CD4-positive, alpha-beta T cell treated with Interferon gamma for 1 hour (primary cell): Measurements from ENCODE around the gene CD200.

ENCODE experiments used
- DNase-seq: peaks from one replicate; pipeline ENCODE4 v3.0.0-alpha.2; 2020

CD200 gene

DNA sequence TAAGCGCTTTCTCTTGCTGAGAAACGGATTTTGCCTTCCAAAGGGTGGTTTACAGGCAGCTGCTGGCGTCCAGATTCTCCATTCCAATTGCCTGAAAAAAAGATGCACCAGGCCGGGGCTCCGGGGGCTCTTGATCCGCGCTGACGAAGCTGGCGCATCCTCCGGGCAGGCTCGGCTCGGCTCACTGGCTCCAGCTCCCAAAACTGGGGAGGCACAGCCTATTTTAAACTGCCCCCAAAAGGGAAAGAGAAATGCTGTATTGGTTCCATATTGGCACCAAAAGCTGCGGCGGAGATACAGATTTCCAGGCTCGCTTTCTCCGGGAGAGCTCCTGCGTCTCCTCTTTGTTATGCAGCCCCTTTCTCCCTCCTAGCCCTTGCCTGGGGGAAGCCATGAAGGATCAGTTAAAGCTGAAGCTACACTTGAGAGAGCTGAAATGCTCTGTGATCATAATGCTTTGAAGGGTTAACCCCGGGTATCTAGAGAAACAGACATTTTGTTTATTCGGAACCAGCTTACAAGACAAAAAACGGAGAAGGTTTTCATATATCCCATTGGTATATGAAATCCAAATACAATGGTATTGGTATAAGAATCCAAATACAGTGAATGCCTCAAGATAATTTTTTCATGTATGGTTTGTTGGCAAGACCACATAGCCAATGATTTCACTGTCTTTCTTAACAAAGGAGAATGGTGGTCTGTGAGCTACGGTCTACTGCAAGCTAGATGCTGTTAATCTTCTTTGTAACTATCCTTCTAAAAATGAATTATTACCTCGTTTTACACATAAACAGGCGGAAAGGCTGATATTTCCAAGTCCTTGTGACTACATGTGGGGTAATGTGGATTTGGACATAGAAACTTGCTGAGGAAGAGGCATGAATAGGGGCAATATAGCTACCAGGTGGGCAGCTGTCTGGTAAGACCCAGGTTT is 693 bp downstream of the CD200 start:
- DNase-seq: no peak

DNA sequence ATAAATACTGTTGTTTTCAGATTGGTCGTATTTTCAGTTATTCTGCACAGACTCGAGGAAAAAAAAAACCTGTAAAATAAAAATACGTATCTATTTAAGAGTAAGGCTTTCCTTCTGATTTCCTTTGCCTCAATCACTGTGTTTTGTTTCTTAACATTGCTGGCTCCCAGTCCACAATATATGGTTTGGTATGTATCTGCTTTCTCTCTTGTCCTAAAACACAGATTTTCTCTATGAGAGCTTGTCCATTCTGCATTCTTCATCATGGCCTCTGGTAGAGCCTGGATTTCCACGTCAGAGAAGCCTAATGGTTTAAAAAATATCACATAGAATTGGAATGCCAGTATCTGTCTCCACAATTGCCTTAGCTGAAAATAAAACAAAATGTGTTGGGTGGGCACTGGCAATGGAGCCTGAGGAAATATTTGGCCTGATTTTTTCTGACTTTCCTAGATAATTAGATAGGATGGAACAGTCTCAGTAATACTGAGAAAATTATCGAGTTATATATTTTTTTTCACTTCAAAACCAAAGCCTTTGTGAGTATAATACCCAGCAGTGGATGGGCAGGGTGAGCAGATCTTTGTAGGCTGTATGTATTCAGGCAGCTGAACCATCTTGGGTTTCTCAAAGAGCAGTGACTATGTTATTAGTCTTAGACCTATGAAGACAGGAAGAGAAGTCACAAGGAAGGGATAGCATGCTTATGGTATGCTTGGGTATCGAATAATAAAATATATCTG is 1.9 kb downstream of the CD200 start:
- no peak for DNase-seq

DNA sequence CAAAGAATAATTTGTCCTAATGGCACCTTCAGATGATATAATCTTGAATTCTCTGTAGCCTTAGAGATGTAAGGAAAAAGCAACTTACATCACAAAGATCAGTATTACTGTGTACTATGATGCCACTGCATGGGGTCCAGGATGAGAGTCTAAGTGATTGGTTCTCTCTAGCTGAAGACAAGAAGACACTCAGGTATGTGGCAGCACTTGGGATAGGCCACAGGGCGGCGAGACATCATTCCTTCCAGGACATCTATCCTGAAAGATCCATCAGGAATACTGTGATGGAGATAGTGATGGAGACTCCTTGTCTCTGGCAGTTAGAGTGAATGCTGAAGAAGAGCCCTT is 2.5 kb downstream of the CD200 start:
- no peak for DNase-seq

DNA sequence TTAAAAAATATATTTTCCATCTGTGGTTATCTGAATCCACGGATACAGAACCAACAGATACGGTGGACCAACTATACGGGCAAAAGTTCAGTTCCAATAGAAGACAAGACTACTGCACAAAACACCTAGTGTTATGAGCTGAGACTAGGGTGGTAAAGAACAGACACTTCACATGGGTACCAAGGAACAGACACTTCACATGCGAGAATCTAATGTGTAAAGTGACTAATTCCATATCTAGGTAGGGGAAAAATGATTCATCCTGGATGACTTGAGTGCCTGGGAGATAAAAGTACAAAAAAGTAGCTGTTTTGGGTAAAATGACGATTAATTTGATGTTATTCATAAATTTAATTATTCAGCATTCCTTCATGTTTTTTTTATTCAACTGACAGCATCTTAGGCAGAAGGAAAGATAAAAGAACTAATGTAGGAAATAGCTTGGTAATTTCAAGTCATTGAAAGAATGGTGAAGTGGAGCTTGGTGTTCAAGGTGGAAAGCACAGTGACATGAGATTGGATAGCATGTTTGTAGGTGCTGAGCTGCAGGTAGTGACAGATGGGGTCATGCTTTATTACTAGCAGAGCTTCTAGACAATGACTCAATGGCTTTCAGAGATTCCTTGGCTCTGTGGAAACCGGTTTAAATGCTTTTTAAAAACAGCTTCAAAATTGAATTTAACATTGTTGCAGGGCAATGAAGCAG is 5.2 kb downstream of the CD200 start:
- no peak for DNase-seq

DNA sequence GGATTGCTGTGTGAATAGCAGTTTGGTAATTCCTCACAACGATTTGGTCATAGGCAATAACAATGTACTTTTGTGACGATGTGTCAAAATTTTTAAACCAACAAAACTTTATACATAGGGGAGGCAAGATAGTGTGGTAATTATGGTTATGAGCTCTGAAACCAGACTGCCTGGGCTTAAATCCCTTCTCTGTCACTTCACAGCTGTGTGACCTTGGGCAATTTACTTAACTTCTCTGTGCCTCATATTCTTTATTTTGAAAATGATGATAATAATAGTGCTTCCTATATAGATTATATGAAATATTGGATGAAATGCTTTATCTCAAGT is 5.7 kb downstream of the CD200 start:
- DNase-seq: no peak

DNA sequence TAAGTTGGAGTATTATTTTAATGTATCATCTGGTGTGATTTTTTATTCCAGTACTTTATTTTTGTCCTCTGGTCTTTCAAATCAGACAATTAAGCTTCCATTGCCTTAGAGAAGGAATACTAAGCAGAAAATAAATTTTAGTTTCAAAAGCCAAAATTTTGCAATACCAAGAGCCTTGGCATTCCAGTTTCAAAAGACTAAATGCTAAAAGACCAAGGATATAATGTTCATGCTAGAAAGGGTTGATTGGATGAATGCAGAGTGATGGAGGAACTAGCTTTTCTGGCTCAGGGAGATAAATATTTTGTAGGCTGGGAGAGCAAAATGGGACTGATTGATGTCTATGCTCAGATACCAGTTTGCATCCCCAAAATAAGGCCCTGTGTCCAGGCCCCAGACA is 6.2 kb downstream of the CD200 start:
- no peak for DNase-seq

DNA sequence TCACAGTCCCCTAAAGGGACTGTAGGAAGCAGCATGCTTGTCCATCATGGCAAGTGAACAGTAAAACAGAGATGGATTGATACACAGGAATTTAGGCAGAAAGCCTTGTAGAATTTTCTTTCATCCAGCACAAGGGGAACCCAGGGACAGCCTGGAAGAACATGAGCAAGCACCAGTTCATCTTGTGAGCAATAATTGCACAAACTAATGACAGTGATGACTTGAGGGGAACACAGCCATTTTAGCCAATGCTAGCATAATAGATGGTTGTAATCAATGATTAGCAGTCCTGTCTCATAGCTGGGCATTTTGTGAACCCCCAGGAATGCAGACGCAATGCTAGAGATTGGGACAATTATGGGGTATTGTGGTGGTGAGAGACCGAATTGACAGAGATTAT is 6.7 kb downstream of the CD200 start:
- no peak for DNase-seq

DNA sequence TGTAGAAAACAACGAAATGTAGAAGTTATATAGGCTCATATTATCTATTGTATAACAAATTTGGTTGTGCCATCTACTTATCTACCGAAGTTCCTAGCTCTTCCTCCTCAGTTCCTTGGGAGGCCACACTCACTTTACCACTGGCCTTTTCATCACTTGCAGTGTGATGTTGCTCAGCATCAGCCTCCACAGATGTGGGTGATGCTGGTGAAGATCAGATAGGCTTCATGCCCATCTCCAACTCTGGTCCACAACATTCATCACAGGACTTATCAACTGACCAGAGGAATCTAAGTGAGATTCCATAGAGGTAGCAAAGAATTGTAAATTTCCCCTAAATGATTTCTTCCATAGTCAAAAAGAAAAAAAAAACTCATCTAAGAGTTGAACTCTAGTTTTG is 8.4 kb downstream of the CD200 start:
- DNase-seq: no peak

DNA sequence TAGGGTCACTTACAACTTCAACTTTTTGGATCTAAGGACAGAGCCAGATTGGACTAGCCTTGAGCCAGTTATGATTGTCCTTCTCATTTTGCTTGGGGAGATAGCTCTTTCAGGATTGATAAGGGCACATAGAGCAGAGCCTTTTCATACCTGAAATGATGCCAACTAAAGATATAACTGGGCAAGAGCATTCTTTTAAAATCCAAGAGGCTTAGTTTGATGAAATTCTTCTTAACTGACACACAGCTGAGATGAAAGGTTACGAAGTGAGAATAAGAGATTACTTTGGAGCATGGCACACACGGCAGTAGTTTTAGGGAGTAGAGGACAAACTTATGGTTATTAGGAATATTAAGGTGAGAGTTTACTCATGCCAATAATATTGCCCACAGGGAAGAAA is 12.7 kb downstream of the CD200 start:
- DNase-seq: no peak

DNA sequence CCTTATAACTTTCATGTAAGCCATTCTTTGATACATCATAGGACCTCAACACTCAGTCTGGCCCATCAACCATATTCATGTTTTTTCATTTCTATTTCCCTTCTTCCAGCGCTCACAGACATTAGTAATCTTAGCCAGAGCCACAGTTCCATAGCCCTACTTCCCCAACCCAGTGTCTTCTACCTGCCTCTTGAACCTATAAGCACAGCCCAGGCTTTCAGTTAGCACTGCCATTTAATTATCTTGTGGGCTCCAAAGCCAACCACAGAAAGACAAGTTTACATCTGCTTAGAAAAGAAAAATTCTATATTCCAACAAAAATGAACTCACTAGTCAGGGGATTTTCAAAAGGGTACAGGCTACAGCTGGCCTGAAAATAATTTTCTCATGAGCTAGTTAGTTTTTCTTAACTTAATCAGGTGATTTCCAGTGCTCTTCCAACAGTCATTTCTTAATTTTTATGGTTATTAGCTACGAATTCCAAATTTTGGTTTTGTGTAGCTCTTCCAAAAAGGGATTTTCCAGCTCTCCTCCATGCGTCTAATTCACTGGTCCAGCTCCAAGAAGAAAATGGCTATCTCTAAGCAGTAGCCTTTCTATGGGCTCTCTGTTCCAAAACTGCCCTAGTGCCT is 13.7 kb downstream of the CD200 start:
- DNase-seq: no peak

DNA sequence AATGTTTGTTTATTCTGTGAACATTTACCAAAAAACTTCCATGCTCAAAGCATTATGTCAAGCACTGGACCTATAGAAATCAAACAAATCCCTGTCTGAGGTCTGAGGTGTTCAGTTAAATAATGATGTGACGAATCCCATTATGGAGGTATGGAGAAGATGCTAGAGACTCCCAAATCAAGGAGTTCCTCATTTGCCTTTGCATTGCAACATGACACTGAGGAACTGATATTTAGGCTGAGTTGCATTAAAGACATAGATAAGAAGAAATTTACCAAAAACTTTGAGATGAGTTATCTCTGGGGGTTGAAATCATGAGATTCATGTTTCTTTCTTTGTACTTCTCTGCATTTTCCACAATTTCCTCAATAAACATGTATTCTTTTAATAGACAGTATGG is 16.0 kb downstream of the CD200 start:
- no peak for DNase-seq

DNA sequence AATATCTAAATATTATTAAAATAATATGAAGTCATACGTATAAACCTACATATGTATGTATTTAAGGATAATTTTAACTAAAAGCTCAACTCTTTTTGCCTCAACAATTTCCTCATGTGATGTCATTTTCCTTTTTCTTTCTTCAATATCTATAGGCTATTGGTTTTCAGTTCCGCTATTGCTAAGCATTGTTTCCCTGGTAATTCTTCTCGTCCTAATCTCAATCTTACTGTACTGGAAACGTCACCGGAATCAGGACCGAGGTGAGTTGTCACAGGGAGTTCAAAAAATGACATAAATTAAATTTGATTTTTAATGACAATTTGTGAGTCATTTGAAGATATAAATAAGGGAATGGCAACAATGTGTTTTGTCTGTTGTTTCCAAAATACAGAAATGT is 16.6 kb downstream of the CD200 start:
- DNase-seq: no peak

DNA sequence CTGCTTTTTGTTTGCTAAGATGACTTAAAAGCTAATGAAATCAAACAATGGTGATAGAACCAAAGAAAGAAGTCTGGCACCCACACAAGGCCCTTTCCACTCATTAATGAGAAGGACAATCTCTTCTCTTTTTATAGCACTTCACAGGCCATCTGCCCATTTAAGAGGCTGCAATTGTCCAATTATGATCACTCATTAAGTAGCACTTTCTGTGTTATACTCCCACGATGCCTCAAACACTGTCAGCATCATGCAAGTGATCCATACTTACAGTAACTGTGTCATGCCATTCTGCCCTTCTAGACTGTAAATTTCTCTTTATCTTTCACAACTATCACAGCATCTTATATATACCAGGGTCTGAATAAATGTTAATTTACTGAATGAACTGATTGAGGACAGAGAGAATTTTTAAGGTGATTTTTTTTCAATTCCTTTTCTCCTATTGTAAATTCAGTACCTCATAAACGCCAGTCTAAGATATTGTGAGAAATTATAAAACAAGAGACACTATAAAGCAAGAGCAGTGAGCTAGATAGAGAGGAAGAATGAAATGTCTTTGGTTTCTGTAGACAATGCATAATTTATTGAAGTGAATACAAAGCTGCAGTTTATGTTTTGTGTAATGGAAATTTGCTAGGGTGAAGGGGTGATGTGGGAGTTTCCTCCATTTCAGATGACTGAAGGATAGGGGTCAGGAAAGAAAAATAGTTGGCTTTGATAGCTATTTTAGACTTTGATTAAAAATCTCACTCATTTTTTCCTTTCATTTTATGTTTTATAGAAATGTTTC is 17.3 kb downstream of the CD200 start:
- DNase-seq: no peak

DNA sequence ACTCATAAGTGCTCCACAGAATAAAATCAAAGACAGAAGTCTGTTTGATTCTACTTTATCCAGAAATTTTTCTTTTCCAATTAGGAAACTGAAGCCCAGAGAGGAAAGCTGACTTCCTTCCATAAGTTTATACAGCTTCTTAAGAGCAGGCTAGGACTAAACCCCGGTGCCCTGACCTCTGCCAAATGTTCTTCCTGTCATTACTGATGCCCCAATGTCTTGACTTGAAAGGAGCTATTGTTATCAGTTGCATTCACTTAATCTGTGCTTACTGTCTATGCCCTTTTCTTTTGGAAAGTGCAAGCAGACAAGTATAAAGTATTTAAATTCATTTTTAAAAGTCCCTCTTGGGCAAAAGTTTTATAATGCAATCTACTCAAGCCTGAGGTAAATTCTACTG is 18.1 kb downstream of the CD200 start:
- DNase-seq: no peak

DNA sequence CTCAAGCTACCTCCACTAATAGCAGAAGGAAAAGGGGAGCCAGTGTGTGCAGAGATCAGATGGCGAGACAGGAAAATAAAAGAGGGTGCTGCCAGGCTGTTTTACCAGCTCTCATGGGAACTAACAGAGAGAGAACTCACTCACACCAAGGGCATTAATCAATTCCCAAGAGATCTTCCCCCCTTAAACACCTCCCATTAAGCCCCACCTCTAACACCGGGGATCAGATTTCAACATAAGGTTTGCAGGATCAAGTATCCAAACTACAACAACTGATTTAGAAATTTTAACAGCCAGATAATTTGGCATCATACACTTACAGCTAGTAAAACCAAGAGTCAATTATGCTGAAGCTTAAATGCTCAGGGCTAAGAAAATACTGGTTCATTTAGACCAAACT is 18.9 kb downstream of the CD200 start:
- no peak for DNase-seq

DNA sequence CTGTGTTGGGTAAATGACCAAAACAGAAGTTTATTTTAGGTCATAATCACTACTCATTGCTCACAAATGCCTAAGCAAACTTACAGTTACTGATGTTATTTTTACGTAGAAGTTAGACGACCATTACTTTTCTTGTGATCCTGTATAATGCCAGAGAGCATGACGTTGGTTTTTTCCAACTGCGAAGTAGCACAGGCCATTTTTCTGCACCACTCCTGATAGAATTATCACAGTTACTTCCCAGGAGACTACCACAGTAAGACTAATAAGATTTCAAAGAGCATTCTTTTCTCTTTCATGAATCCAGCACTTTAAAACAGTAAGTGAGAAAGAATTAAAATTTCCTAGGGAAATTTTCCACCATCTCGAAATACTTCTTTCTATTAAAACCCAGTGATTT is 19.8 kb downstream of the CD200 start:
- DNase-seq: no peak

DNA sequence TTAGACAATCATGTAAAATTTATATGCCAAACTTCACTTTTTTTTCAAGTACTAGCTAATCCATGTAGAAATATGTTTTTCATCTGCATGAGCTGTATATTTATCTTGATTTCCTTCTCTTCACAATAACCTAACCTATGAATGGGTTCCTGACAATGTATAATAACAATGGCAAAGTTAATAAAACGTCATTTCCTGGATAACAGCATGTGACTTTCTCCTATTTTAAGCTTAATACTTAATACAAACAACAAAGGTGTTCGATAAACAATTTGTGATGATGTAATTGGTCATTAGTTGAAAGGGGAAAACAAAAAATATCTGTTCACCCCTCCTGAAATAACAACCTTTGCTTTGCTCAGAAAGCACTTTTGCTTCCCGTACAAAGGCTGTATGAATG is 20.4 kb downstream of the CD200 start:
- no peak for DNase-seq

DNA sequence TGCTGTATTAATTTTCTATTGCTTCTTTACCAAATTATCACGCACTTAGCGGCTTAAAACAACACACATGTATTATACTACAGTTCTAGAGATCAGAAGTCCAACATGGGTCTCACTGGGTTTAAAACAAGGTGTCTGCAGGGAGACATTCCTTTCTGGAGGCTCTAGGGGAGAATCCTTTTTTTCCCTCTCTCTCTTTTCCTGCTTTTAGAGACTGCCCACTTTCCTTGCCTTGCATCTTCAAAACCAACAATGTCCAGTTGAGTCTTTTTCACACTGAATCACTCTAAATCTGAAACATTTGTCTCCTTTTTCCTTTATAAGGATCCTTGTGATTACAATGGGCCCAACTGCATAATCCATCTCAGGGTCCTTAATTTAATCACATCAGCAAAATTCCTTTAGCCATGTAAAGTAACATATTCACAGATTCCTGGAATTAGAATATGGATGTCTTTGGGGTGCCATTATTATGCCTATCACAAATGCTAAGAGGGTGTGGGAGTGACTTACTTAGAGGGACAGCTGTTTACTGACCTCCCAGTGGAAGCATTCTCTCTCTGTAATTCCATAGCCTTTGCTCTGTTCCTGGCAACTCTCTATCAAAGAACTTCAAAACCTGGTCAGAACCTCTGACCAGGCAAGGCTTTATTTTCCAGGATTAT is 21.8 kb downstream of the CD200 start:
- no peak for DNase-seq

DNA sequence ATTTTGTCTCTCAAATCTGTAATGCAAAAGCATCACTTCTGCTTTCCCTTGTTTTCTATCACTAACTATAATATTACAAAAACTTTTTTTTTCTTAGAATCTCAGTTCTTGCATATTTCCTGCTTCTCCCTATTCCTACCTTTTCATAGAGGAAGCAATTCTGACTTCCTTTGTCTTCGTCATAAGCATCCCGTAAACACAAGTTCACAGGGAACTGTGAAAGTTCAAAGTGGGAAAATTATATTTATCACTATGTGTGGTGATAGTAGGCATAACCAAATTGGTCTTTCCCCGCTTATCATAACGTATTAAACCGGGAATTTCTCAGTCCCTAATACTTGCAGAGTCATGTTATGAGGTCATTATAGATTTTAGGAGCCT is 22.3 kb downstream of the CD200 start:
- no peak for DNase-seq

DNA sequence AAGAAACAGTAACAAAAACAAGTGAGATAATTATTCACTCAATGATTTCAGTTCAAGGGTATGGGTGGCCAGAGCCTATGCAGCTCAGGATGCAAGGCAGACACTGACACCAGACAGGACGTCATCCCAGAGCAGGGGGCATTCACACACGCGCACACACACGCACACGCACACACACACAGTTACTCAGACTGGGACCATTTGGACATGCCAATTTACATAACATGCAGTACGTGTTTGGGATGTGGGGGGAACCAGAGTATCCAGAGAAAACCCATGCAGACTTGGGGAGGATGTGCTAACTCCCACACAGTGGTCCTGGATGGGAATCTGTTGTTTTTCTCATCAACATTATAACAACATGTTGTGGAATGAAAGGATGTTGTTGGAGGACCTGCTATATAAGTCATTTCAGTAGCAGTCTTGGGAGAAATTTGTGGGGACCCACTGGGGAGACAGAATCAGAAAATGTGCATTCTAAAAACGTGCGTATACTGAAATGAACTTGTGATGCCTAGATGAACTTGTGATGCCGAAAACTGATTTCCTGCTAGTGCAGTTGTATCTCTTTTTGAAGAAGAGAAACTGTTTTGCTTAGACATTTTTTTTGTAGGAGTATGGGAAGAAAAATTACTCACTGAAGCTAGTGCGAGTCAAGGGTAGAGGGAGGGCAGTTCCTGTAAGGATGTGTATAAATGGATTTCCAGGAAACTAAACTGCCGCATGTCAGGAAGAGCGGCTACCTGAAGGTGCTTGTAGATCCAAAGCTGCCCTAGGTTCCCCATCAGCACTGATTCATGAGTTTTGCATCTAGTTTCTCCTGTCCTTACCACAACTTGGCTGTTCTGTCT is 25.2 kb downstream of the CD200 start:
- peak; percentile 56 for DNase-seq

DNA sequence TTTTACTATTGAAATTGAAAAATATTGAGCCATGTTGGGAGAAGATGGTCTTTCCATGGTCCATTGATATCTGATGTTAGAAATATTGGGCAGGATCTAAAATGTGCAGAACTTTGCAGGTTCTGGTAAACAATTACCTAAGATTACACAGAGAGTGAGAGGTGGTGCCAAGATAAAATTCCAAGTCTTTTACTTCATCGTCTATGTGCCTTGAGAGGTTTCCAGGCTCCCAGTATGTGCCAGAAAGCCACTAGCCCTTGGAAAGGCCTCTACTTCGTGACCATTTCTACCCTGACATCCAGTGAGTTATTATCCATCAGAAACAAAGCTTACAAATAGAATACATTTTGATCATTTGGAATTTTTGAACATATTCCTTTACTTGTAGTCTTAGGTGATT is 27.6 kb downstream of the CD200 start:
- no peak for DNase-seq
